Mesendoderm (in vitro differentiated cells): ENCODE results near the gene SPRYD4.
"Not testable (repeated sequence)": the region's sequence is repeated elsewhere in the genome, so short reads cannot be mapped to it uniquely, and the experiment has no call there.

Source experiments
- DNase-seq: peaks from one replicate; pipeline ENCODE4 v3.0.0; 2013
- H2AK5ac ChIP-seq: 2 replicates; pipeline ENCODE4 v1.6.1; 2013; ENCODE audit warnings: low read length, inconsistent platforms
- H2BK120ac ChIP-seq: 2 replicates; pipeline ENCODE4 v1.6.1; 2013; ENCODE audit warnings: low read depth, mild to moderate bottlenecking, low read length, moderate library complexity, mixed read lengths
- H2BK15ac ChIP-seq: replicated peaks from 2 replicates; pipeline ENCODE4 v1.6.1; 2013; ENCODE audit warnings: low read depth, mild to moderate bottlenecking, moderate library complexity
- H2BK5ac ChIP-seq: 2 replicates; pipeline ENCODE4 v1.6.1; 2013; ENCODE audit warnings: low read length, inconsistent platforms
- H3K18ac ChIP-seq: 2 replicates; pipeline ENCODE4 v1.6.1; 2013; ENCODE audit warnings: mild to moderate bottlenecking, low read length, mixed read lengths
- H3K23ac ChIP-seq: one replicate; pipeline ENCODE4 v1.6.1; 2013; ENCODE audit warnings: low read length
- H3K27ac ChIP-seq: 2 replicates; pipeline ENCODE4 v1.5.1; 2013; ENCODE audit warnings: low read depth, mild to moderate bottlenecking, inconsistent platforms, low read length, moderate library complexity
- H3K27me3 ChIP-seq: 2 replicates; pipeline ENCODE4 v1.6.1; 2013; ENCODE audit warnings: low read length, control low read depth, mild to moderate bottlenecking, inconsistent platforms; ENCODE audit not compliant: insufficient read depth, poor library complexity
- H3K36me3 ChIP-seq: 2 replicates; pipeline ENCODE4 v1.6.1; 2013; ENCODE audit warnings: low read length, inconsistent platforms; ENCODE audit not compliant: control insufficient read depth, insufficient read depth
- H3K4ac ChIP-seq: one replicate; pipeline ENCODE4 v1.6.1; 2013; ENCODE audit warnings: low read depth, mild to moderate bottlenecking, low read length, moderate library complexity
- H3K4me1 ChIP-seq: 2 replicates; pipeline ENCODE4 v1.6.1; 2013; ENCODE audit warnings: low read depth, low read length, inconsistent platforms; ENCODE audit not compliant: control insufficient read depth
- H3K4me2 ChIP-seq: 2 replicates; pipeline ENCODE4 v1.6.1; 2013; ENCODE audit warnings: low read length
- H3K4me3 ChIP-seq: 2 replicates; pipeline ENCODE4 v1.5.1; 2013; ENCODE audit warnings: mild to moderate bottlenecking, low read length
- H3K56ac ChIP-seq: one replicate; pipeline ENCODE4 v1.6.1; 2013; ENCODE audit warnings: low read length
- H3K79me1 ChIP-seq: 2 replicates; pipeline ENCODE4 v1.6.1; 2013; ENCODE audit warnings: low read length, inconsistent platforms
- H3K79me2 ChIP-seq: 2 replicates; pipeline ENCODE4 v1.6.1; 2013; ENCODE audit warnings: mild to moderate bottlenecking, low read length; ENCODE audit not compliant: control insufficient read depth, insufficient read depth
- H3K9ac ChIP-seq: 2 replicates; pipeline ENCODE4 v1.6.1; 2013; ENCODE audit warnings: low read length, inconsistent platforms
- H4K5ac ChIP-seq: one replicate; pipeline ENCODE4 v1.6.1; 2013; ENCODE audit warnings: low read length
- H4K8ac ChIP-seq: one replicate; pipeline ENCODE4 v1.6.1; 2013; ENCODE audit warnings: low read depth, mild to moderate bottlenecking, control low read depth, low read length, moderate library complexity
- WGBS: extraction: QIAGEN DNeasy Blood & Tissue Kit; methylation state at CpG from one replicate; pipeline ENCODE4 v1.1.7; 2013; ENCODE audit warnings: low lambda C conversion rate, missing lambda C conversion rate; ENCODE audit not compliant: insufficient coverage; ENCODE audit errors: extremely low coverage; 5-methylcytosine and 5-hydroxymethylcytosine counted together

Gene SPRYD4

GRCh38 chr12:56431850-56432249 lies 36.5 kb upstream of the SPRYD4 start:
- Histone ChIP-seq H3K23ac (no peak overlapping the region), H3K4ac (no peak overlapping the region), H3K9ac (no peak overlapping the region), H2BK15ac (no peak overlapping the region), H3K4me1 (no peaks in the 10 kb centered on the region), H3K18ac (no peak overlapping the region), H3K56ac (no peak overlapping the region), H2AK5ac (no peak overlapping the region), H3K36me3 (peaks cover 9% of the 10 kb centered on the region), H3K79me1 (peaks cover 4% of the 10 kb centered on the region), H2BK120ac (no peak overlapping the region), H3K27me3 (no peaks in the 10 kb centered on the region), H4K8ac (no peak overlapping the region), H3K79me2 (peaks cover 2% of the 10 kb centered on the region), H4K5ac (no peak overlapping the region), H2BK5ac (no peak overlapping the region), H3K4me2 (no peak overlapping the region), H3K27ac (no peak overlapping the region), H3K4me3 (no peak overlapping the region)
- DNase-seq, result no peak
- no CpG with 5 or more reads among the region's 3 CpGs for WGBS

GRCh38 chr12:56434828-56435227 lies 33.5 kb upstream of the SPRYD4 start:
- no peak overlapping the region for H3K9ac ChIP-seq
- H2AK5ac ChIP-seq, result no peak overlapping the region
- no peak overlapping the region for H4K5ac ChIP-seq
- no peak overlapping the region for H2BK5ac ChIP-seq
- WGBS, result no CpG with 5 or more reads among the region's 6 CpGs
- no peak overlapping the region for H3K4me2 ChIP-seq
- no peak overlapping the region for H3K23ac ChIP-seq
- peaks cover 10% of the 10 kb centered on the region for H3K79me1 ChIP-seq
- no peak overlapping the region for H2BK15ac ChIP-seq
- H3K27ac ChIP-seq, result no peak overlapping the region
- H2BK120ac ChIP-seq, result no peak overlapping the region
- no peak for DNase-seq
- H4K8ac ChIP-seq, result no peak overlapping the region
- no peaks in the 10 kb centered on the region for H3K27me3 ChIP-seq
- H3K4ac ChIP-seq, result no peak overlapping the region
- H3K18ac ChIP-seq, result no peak overlapping the region
- peaks cover 9% of the 10 kb centered on the region for H3K79me2 ChIP-seq
- peaks cover 6% of the 10 kb centered on the region for H3K36me3 ChIP-seq
- no peak overlapping the region for H3K56ac ChIP-seq
- H3K4me1 ChIP-seq, result no peaks in the 10 kb centered on the region
- no peak overlapping the region for H3K4me3 ChIP-seq

- no peak for DNase-seq
Observed at GRCh38 chr12:56437430-56438176, 30.8 kb upstream of the SPRYD4 start.

GRCh38 chr12:56443208-56443607 lies 25.2 kb upstream of the SPRYD4 start:
- H2BK15ac ChIP-seq, H2BK5ac ChIP-seq, H3K4me1 ChIP-seq, H2BK120ac ChIP-seq, H3K27me3 ChIP-seq, H3K79me1 ChIP-seq, H3K56ac ChIP-seq, H3K9ac ChIP-seq, H3K4me3 ChIP-seq, H3K27ac ChIP-seq, H3K36me3 ChIP-seq, H3K4ac ChIP-seq, H2AK5ac ChIP-seq, H4K5ac ChIP-seq, H3K23ac ChIP-seq, H4K8ac ChIP-seq, H3K79me2 ChIP-seq, H3K4me2 ChIP-seq, H3K18ac ChIP-seq: not testable (repeated sequence)
- no CpG with 5 or more reads among the region's 2 CpGs for WGBS
- DNase-seq, result peak; percentile 53

More at GRCh38 chr12:56437430-56438176, 30.8 kb upstream of the SPRYD4 start:
- H3K4me1 ChIP-seq, result no peaks in the 10 kb centered on the region
- H2AK5ac ChIP-seq, result no peak overlapping the region
- no peak overlapping the region for H3K23ac ChIP-seq
- H3K4ac ChIP-seq, result no peak overlapping the region
- no peaks in the 10 kb centered on the region for H3K27me3 ChIP-seq
- no peaks in the 10 kb centered on the region for H3K36me3 ChIP-seq
- H3K27ac ChIP-seq, result no peak overlapping the region
- H2BK120ac ChIP-seq, result no peak overlapping the region
- no peak overlapping the region for H3K9ac ChIP-seq
- H3K4me3 ChIP-seq, result no peak overlapping the region
- no CpG with 5 or more reads among the region's 11 CpGs for WGBS
- H3K18ac ChIP-seq, result no peak overlapping the region
- no peak overlapping the region for H2BK15ac ChIP-seq
- no peak overlapping the region for H4K5ac ChIP-seq
- no peak overlapping the region for H2BK5ac ChIP-seq
- H3K79me2 ChIP-seq, result peaks cover 15% of the 10 kb centered on the region
- H4K8ac ChIP-seq, result no peak overlapping the region
- peaks cover 10% of the 10 kb centered on the region for H3K79me1 ChIP-seq
- no peak overlapping the region for H3K4me2 ChIP-seq
- no peak overlapping the region for H3K56ac ChIP-seq

- H2BK5ac ChIP-seq, result peak within 1 kb of the TSS; percentile 46
- peak within 1 kb of the TSS; percentile 93 for H3K56ac ChIP-seq
- peak within 1 kb of the TSS; percentile 93 for H4K5ac ChIP-seq
- peak within 1 kb of the TSS; percentile 87 for H3K27ac ChIP-seq
- H3K36me3 ChIP-seq, result no peaks in the 10 kb centered on the region
- H3K4ac ChIP-seq, result peak within 1 kb of the TSS; percentile 95
- peak within 1 kb of the TSS; percentile 71 for H3K4me2 ChIP-seq
- peak within 1 kb of the TSS; percentile 93 for H3K4me3 ChIP-seq
- WGBS, result no CpG with 5 or more reads among the region's 58 CpGs
- no peak within 1 kb of the TSS for H2BK15ac ChIP-seq
- H3K79me1 ChIP-seq, result peaks cover 4% of the 10 kb centered on the region
- peaks cover 2% of the 10 kb centered on the region for H3K79me2 ChIP-seq
- no peak within 1 kb of the TSS for H2AK5ac ChIP-seq
- no peak within 1 kb of the TSS for H2BK120ac ChIP-seq
- H3K27me3 ChIP-seq, result no peaks in the 10 kb centered on the region
- peak within 1 kb of the TSS; percentile 91 for H3K18ac ChIP-seq
- peak within 1 kb of the TSS; percentile 95 for H3K9ac ChIP-seq
- no peaks in the 10 kb centered on the region for H3K4me1 ChIP-seq
- H3K23ac ChIP-seq, result no peak within 1 kb of the TSS
- peak; percentile 94 for DNase-seq
- H4K8ac ChIP-seq, result no peak within 1 kb of the TSS
Observed at GRCh38 chr12:56448860-56449621, 19.3 kb upstream of the SPRYD4 start, which contains the start of gene TIMELESS. TIMELESS (minus strand) TSS chr12:56449426; CDS start chr12:56434170, 15,256 bp downstream.
